GM18526 (cell line): Measurements from ENCODE around the gene REPIN1.

Source experiments
- POLR2A ChIP-seq: IDR thresholded peaks from 3 replicates; pipeline ENCODE4 v1.6.1; 2011; ENCODE audit not compliant: insufficient read length; ENCODE audit errors: extremely low read depth

The REPIN1 gene

DNA sequence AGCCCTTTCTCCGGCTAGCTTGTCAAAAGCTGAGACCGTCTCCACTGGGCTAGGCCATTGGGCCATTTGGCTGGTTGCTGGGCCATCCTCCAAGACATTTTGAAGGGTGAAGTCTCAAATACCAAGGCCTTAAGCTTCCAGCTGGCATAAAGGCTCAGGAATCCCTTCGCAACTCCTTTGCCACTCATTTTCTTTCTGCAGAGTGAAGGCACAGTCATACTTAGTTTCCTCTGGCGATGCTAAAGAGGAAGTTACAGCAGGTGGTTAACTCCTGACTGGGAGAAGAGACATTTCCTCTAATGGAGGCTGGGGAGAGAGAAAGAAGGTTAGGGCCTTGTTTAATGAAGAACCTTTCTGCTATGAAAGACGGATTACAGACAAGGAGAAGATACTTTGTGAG, 4.8 kb upstream of the REPIN1 start:
- no peak for TF ChIP-seq POLR2A

DNA sequence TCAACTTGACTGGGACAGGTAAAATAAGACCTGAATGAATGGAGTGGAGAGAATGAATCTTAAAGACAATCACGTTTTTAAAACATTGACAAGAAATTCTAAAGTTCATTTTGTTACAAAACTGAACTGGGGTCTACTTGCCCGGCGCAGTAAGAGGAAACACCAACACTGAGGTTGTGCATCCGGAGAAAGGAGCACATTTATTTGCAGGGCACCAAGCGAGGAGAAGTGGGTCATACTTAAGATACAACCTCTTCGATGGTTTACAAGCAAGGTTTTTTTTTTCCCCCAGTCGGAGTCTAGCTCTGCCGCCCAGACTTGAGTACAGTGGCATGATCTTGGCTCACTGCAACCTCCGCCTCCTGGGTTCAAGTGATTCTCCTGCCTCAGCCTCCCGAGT, 3.4 kb upstream of the REPIN1 start:
- no peak for TF ChIP-seq POLR2A

DNA sequence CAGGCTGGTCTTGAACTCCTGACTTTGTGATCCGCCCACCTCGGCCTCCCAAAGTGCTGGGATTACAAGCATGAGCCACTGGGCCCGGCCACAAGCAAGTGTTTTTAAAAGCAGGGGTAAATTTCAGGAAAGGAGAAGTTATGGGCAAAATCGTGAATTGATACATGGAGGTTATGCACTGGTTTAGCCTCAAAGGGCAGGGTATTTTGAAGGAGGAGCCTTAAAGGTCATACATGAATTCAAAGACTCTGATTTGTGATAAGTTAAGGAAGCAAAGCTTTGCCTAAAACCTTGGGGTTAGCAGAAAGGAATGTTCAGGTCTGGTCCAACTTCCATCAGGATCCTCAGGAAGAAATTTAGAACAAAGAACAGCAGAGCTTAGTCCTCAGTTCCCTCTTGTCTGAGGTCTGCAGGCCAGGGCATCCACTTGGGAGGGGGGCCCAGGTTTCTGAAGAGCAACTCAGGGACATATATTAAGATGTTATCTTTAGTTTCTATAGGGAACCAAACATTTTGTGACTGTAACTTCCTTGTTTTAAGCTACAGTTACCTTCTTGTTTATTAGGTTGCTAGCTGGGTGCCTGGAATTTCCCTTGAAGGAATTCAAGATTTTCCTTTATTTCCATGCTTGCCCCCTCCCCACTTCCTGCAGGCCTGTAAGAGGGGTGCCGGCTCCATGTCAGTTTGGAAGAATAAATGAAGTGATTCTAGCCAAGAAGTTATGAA, 2.8 kb upstream of the REPIN1 start:
- TF ChIP-seq POLR2A = no peak

- TF ChIP-seq POLR2A = peak; percentile 13
Measured at GRCh38 chr7:150367677-150368095, 936 bp upstream of the REPIN1 start.

DNA sequence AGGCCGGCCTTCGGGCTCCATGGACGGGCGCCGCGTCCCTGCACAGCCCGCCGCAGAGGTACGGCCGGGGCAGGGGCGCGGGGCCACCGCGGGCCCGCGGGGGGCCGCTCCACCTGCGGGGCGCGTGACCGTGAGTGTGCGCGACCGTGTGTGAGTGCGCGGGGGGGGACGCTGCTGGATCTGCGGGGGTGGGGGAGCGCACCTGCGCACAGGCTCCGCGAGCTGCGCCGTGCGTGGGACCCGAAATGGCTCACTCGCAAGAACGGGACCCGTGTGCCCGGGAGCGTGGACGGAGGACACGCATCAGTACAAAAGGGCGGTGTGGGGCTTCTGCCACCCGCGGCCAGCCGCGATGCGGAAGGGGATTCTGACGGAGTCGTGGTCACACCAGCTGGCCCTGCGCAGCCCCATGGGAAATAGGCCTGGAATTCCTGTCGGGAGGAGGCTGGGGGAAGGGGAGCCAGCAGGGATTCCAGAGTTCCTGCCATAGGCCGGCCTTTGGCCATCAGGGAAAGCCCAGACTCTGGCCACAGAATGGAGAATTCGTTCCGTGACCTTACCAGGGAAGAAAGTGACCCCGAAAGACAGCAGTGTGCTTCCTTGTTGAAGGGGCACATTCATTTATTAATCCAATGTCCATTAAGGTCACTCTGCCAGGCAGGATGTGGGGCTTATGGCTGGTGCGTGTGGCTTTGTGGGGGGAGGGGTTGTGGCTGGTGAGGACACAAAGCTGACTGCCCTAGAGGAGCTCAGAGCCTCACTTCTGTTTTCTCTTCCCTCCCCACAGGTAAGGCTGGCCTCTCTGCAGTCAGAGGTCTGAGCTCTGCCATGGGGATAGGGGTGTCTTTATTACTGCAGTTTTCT, 494 bp downstream of the REPIN1 start:
- TF ChIP-seq POLR2A = peak; percentile 47

DNA sequence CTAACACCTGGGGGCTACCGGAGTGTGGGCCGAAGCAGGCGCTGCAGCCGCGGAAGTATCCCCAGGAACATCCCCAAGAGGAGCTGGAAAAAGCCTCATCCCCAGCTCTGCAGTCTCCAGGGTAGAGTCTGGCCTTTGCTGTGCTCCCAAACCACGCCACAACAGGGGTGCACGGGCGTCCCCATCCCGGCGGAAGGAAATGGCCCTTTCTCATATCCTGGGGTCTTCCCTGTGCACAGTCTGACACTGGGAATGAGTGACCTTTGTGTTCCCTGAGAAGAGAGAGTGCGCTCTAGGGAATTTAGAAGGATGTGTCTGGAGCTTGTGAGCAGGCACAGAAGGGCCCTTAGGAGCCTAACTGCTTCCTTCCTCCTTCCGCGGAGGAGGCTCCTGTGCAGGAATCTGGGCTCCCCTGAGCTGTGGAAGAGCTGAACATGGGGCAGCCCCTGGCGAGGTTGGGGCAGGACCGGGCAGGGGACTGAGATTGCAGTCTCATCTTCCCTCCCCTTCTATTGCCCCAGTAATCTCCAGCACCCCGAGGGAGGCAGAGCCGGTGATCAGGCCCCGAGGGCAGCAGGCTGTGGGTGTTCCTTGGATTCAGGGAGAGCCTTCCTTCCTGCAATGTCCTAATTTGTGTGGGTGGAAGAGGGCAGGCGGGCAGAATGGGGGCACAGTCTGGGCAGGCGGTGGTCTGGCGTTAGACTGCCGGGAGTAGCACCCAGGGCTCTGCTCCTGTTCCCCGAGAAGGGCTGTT, 1.3 kb downstream of the REPIN1 start:
- TF ChIP-seq POLR2A = no peak

- no peak for TF ChIP-seq POLR2A
Measured at GRCh38 chr7:150370612-150371071, 2.0 kb downstream of the REPIN1 start.

- no peak for TF ChIP-seq POLR2A
Measured at GRCh38 chr7:150371131-150371995, 2.7 kb downstream of the REPIN1 start.

- TF ChIP-seq POLR2A = peak; percentile 3
Measured at GRCh38 chr7:150371996-150372270, 3.3 kb downstream of the REPIN1 start.

- no peak for TF ChIP-seq POLR2A
Measured at GRCh38 chr7:150372271-150373048, 3.8 kb downstream of the REPIN1 start.

DNA sequence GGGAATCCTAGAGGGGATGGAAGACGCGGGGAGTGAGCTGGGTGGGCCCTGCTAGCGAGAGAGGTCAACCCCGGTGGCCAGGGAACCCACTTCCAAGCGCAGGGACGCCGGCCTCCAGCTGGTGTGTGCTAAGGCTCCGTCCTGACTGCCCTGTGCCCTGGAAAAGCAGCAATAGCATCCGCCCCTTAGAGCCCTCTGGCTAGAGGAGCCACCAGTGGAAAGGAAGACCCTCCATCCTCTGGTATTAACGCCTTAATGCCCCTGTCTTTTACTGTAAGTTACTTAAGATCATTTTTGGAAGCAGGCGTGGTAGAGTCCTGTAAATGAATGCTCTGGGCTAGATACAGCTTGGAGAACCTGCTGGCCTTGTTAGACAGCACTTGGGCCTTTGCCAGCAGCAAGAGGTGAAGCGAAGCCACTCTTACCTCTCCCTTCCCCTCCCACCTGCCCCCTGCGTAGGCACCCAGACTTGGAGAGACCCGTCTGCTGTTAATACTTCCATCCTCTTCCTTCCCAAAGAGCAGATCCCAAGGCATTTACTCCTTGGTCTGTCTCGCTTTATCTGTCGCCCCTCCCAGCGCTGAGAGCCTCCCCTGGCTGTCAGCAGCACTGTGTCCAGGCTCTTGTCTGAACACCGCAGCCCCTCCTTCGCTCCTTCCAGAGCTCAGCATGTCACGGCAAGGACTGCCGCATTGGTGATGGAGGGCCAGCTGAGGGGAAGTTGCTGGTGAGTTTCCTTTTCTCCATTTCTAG, 4.6 kb downstream of the REPIN1 start:
- TF ChIP-seq POLR2A = no peak

DNA sequence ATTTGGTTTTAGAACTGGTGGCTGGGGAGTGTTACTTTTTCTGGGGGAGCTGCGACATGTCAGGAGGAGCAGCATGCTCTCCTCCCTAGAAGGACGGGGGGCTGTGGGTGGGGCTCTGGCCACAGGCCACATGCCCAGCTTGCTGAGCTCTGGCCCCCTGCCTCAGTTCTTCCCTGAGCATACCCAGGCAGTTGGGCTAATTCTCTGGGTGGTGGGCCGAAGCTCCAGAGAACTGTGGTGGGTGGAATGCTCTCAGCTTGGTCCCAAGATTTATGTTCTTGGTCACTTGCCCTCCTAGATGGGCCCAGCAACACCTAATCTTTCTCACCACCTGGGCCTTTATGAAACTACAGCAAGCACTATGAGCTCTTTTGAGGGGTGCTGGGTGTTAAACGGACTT, 5.4 kb downstream of the REPIN1 start:
- no peak for TF ChIP-seq POLR2A

- no peak for TF ChIP-seq POLR2A
Measured at GRCh38 chr7:150374472-150374871, 5.8 kb downstream of the REPIN1 start.
